Neuronal stem cell (in vitro differentiated cells): Measurements from ENCODE around the gene PLET1.

ENCODE experiments used
- DNase-seq: peaks from one replicate; pipeline ENCODE4 v3.0.0-alpha.2; 2013; ENCODE audit warnings: low spot score
- H2AFZ ChIP-seq: one replicate; pipeline ENCODE4 v1.6.1; 2013; ENCODE audit warnings: mild to moderate bottlenecking, low read length, inconsistent platforms
- H2AK5ac ChIP-seq: 2 replicates; pipeline ENCODE4 v1.6.1; 2013; ENCODE audit warnings: low read depth, mild to moderate bottlenecking, inconsistent platforms, low read length, moderate library complexity, mixed read lengths
- H2BK120ac ChIP-seq: 2 replicates; pipeline ENCODE4 v1.6.1; 2013; ENCODE audit warnings: low read depth, mild to moderate bottlenecking, inconsistent platforms, low read length, moderate library complexity, mixed read lengths
- H2BK12ac ChIP-seq: one replicate; pipeline ENCODE4 v1.6.1; 2013; ENCODE audit warnings: low read length, inconsistent platforms
- H2BK15ac ChIP-seq: 2 replicates; pipeline ENCODE4 v1.6.1; 2013; ENCODE audit warnings: mild to moderate bottlenecking, low read length, inconsistent platforms, mixed read lengths
- H2BK5ac ChIP-seq: one replicate; pipeline ENCODE4 v1.6.1; 2013; ENCODE audit warnings: inconsistent platforms, mild to moderate bottlenecking, low read length, moderate library complexity
- H3K14ac ChIP-seq: one replicate; pipeline ENCODE4 v1.6.1; 2013; ENCODE audit warnings: low read length, inconsistent platforms
- H3K18ac ChIP-seq: 2 replicates; pipeline ENCODE4 v1.6.1; 2013; ENCODE audit warnings: low read length, inconsistent platforms
- H3K23ac ChIP-seq: 2 replicates; pipeline ENCODE4 v1.6.1; 2013; ENCODE audit warnings: low read depth, mild to moderate bottlenecking, mixed read lengths, low read length, inconsistent platforms; ENCODE audit not compliant: poor library complexity
- H3K27ac ChIP-seq: replicated peaks from 3 replicates; pipeline ENCODE4 v1.5.1; 2013; ENCODE audit warnings: low read length, inconsistent platforms
- H3K27me3 ChIP-seq, 3 experiments: 2 replicates each; pipeline ENCODE4 v1.6.1; 2013; ENCODE audit warnings: low read length in 3 of 3, mild to moderate bottlenecking in 2 of 3, inconsistent platforms in 1 of 3, low read depth in 1 of 3, mixed read lengths in 1 of 3, moderate library complexity in 1 of 3; ENCODE audit not compliant: control insufficient read depth in 3 of 3, insufficient read depth in 3 of 3
- H3K36me3 ChIP-seq, 2 donors: replicated peaks in 1 of 2; 2 replicates each; pipeline ENCODE4 v1.6.1; 2013; ENCODE audit warnings: low read length in 2 of 2; ENCODE audit not compliant: control insufficient read depth in 2 of 2, insufficient read depth in 2 of 2
- H3K4ac ChIP-seq: 2 replicates; pipeline ENCODE4 v1.6.1; 2013; ENCODE audit warnings: inconsistent platforms, mild to moderate bottlenecking, low read length, moderate library complexity
- H3K4me1 ChIP-seq, 2 donors: 1 replicate in 1 of 2; 2 replicates in 1 of 2; pipeline ENCODE4 v1.6.1; 2013; ENCODE audit warnings: low read length in 2 of 2, low read depth in 1 of 2; ENCODE audit not compliant: control insufficient read depth in 2 of 2, insufficient read depth in 1 of 2
- H3K4me2 ChIP-seq: one replicate; pipeline ENCODE4 v1.6.1; 2013; ENCODE audit warnings: mild to moderate bottlenecking, low read length, inconsistent platforms; ENCODE audit not compliant: insufficient read depth, poor library complexity, severe bottlenecking
- H3K4me3 ChIP-seq, 2 donors: 2 replicates each; pipeline ENCODE4 v1.5.1; 2013; ENCODE audit warnings: low read length in 2 of 2, mild to moderate bottlenecking in 2 of 2, inconsistent platforms in 1 of 2, moderate library complexity in 1 of 2
- H3K79me1 ChIP-seq: one replicate; pipeline ENCODE4 v1.6.1; 2013; ENCODE audit warnings: low read depth, mild to moderate bottlenecking, inconsistent platforms, low read length, moderate library complexity
- H3K9ac ChIP-seq: one replicate; pipeline ENCODE4 v1.6.1; 2013; ENCODE audit warnings: mild to moderate bottlenecking, low read depth, low read length, inconsistent platforms; ENCODE audit not compliant: poor library complexity
- H3K9me3 ChIP-seq, 2 donors: replicated peaks in 1 of 2; 2 replicates each; pipeline versions ENCODE3 to v1.6.1; 2013; ENCODE audit warnings: low read length in 2 of 2, mild to moderate bottlenecking in 2 of 2, inconsistent platforms in 1 of 2, low read depth in 1 of 2, mixed read lengths in 1 of 2, moderate library complexity in 1 of 2; ENCODE audit not compliant: control insufficient read depth in 2 of 2, insufficient read depth in 1 of 2
- H4K8ac ChIP-seq: one replicate; pipeline ENCODE4 v1.6.1; 2013; ENCODE audit warnings: low read depth, mild to moderate bottlenecking, inconsistent platforms, low read length, moderate library complexity
- H4K91ac ChIP-seq: one replicate; pipeline ENCODE4 v1.6.1; 2013; ENCODE audit warnings: low read length, low read depth, mild to moderate bottlenecking, inconsistent platforms; ENCODE audit not compliant: poor library complexity
- WGBS, 2 donors: extraction: QIAGEN DNeasy Blood & Tissue Kit; methylation state at CpG; one replicate each; pipeline ENCODE4 v1.1.7; 2013; ENCODE audit warnings: missing lambda C conversion rate in 2 of 2, mixed read lengths in 1 of 2; ENCODE audit not compliant: insufficient read length in 2 of 2, insufficient replicate concordance in 1 of 2; ENCODE audit errors: extremely low coverage in 2 of 2; 5-methylcytosine and 5-hydroxymethylcytosine counted together

PLET1 gene

GRCh38 chr11:112278803-112279202, 18.1 kb upstream of the PLET1 start:
- Histone ChIP-seq H3K14ac (no peak overlapping the region), H3K4me2 (no peak overlapping the region), H3K4me1 (peaks cover 0 to 3% of the 10 kb centered on the region in 2 donors), H4K91ac (no peak overlapping the region), H2BK120ac (no peak overlapping the region), H4K8ac (no peak overlapping the region), H3K27me3 (no peaks in the 10 kb centered on the region), H3K79me1 (no peaks in the 10 kb centered on the region), H2AK5ac (no peak overlapping the region), H3K23ac (no peak overlapping the region), H2BK12ac (no peak overlapping the region), H3K9ac (no peak overlapping the region), H3K4me3 (no peak overlapping the region), H3K36me3 (no peaks in the 10 kb centered on the region), H3K9me3 (no peaks in the 10 kb centered on the region), H3K18ac (no peak overlapping the region), H3K27ac (no peak overlapping the region), H2BK15ac (no peak overlapping the region), H2AFZ (peak overlapping the region; percentile 19), H3K4ac (no peak overlapping the region), H2BK5ac (no peak overlapping the region)
- no peak for DNase-seq
- no CpG with 5 or more reads among the region's 3 CpGs for WGBS, 2 donors

- Histone ChIP-seq H3K4me1 (peaks cover 0 to 3% of the 10 kb centered on the region in 2 donors), H3K4me3 (no peak overlapping the region), H3K36me3 (no peaks in the 10 kb centered on the region), H3K18ac (no peak overlapping the region), H2BK12ac (no peak overlapping the region), H3K4me2 (no peak overlapping the region), H4K91ac (no peak overlapping the region), H3K23ac (no peak overlapping the region), H2BK5ac (no peak overlapping the region), H3K27me3 (no peaks in the 10 kb centered on the region), H3K4ac (no peak overlapping the region), H2BK15ac (no peak overlapping the region), H3K27ac (no peak overlapping the region), H3K9me3 (no peaks in the 10 kb centered on the region), H3K9ac (no peak overlapping the region), H2AFZ (no peak overlapping the region), H2BK120ac (no peak overlapping the region), H3K79me1 (no peaks in the 10 kb centered on the region), H4K8ac (no peak overlapping the region), H2AK5ac (no peak overlapping the region), H3K14ac (no peak overlapping the region)
- no peak for DNase-seq
These were observed 17.3 kb upstream of the PLET1 start for GRCh38 chr11:112277941-112278340.

DNA sequence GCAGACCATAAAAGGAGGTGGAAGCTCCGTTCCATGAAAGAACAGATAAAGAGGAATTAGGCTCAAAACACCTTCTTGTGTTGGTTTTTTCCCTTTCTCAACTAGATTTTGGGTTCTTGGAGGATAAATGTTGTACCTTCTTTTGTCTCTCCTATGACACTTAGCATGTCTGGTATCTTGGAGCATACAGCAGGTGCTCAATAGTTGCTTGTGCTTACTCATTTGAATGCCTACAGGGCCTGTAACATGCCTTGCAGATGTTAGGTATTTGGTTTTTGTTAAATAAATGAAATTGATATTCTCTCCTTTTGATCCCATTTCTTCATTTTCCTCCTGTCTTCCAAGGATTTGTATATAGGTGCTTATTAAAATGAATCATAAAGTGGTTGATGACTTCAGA, 16.4 kb upstream of the PLET1 start:
- DNase-seq, result no peak
- peaks cover 0 to 3% of the 10 kb centered on the region in 2 donors for H3K4me1 ChIP-seq
- no peak overlapping the region for H3K9ac ChIP-seq
- H3K9me3 ChIP-seq, result no peaks in the 10 kb centered on the region
- no peak overlapping the region for H3K23ac ChIP-seq
- H2BK15ac ChIP-seq, result no peak overlapping the region
- no peak overlapping the region for H4K8ac ChIP-seq
- H2AFZ ChIP-seq, result no peak overlapping the region
- H3K27me3 ChIP-seq, result no peaks in the 10 kb centered on the region
- no peak overlapping the region for H2BK5ac ChIP-seq
- WGBS, 2 donors, result no CpG with 5 or more reads among the region's 1 CpG
- H3K27ac ChIP-seq, result no peak overlapping the region
- no peaks in the 10 kb centered on the region for H3K79me1 ChIP-seq
- H2BK12ac ChIP-seq, result no peak overlapping the region
- no peak overlapping the region for H3K18ac ChIP-seq
- no peak overlapping the region for H2AK5ac ChIP-seq
- H3K36me3 ChIP-seq, result no peaks in the 10 kb centered on the region
- H2BK120ac ChIP-seq, result no peak overlapping the region
- no peak overlapping the region for H4K91ac ChIP-seq
- H3K4ac ChIP-seq, result no peak overlapping the region
- no peak overlapping the region for H3K4me2 ChIP-seq
- no peak overlapping the region for H3K14ac ChIP-seq
- H3K4me3 ChIP-seq, result no peak overlapping the region

- Histone ChIP-seq H2BK12ac (no peak overlapping the region), H3K36me3 (no peaks in the 10 kb centered on the region), H3K4me1 (no peaks in the 10 kb centered on the region), H2AFZ (no peak overlapping the region), H4K91ac (no peak overlapping the region), H3K79me1 (no peaks in the 10 kb centered on the region), H3K23ac (no peak overlapping the region), H3K9ac (no peak overlapping the region), H2BK5ac (no peak overlapping the region), H3K27me3 (peaks cover 0 to 2% (median 0%) of the 10 kb centered on the region in 3 experiments), H2BK120ac (no peak overlapping the region), H3K18ac (no peak overlapping the region), H3K9me3 (no peaks in the 10 kb centered on the region), H2AK5ac (no peak overlapping the region), H3K27ac (no peak overlapping the region), H4K8ac (no peak overlapping the region), H2BK15ac (no peak overlapping the region), H3K14ac (no peak overlapping the region), H3K4me3 (no peak overlapping the region), H3K4me2 (no peak overlapping the region), H3K4ac (no peak overlapping the region)
- no peak for DNase-seq
- 100% methylated on average over 2 of the region's 7 CpGs; no CpG with 5 or more reads in 1 of the 2 donors for WGBS, 2 donors
These were observed 13.5 kb upstream of the PLET1 start for GRCh38 chr11:112274007-112274783.
